HG02642 (cell line): ENCODE measurements around the gene ABL2.

Experiments used
- ATAC-seq: cut with Tn5 transposase; IDR thresholded peaks from one replicate; pipeline ENCODE4 v1.9.1; 2021; ENCODE audit warnings: mild to moderate bottlenecking; ENCODE audit not compliant: unreplicated experiment, poor library complexity

The ABL2 gene

DNA sequence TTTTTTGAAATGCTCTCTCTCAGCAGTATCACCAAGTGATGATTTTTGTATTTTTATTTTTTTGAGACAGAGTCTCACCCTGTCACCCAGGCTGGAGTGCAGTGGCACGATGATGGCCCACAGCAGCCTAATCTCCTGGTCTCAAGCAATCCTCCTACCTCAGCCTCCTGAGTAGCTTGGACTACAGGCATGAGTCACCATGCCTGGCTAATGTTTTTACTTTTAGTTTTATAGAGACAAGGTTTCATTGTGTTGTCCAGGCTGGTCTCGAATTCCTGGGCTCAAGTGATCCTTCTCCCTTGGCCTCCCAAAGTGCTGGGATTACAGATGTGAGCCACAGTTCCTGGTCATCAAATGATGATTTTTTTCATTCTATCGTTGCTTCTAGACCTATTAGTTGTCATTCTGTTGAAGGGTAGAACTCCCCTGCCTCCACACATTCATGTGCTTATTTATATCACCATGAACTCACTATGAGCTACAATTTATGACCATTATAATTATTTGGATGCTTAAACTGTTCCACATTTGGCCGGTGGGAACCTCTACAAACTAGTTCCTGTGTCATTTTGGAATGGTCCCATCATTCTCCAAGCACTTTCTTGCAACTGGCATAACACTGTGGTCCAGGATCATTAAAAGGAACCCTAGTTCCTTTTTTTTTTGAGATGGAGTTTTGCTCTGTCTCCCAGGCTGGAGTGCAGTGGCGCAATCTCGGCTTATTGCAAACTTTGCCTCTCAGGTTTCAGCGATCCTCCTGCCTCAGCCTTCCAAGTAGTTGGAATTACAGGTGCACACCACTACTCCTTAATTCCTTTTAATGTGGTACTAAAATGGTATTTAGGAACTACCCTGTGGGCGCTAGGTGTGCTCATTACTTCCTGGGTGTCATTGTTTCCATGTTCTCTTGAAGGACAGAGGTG lies 167.9 kb downstream of the ABL2 start:
- no peak for ATAC-seq

DNA sequence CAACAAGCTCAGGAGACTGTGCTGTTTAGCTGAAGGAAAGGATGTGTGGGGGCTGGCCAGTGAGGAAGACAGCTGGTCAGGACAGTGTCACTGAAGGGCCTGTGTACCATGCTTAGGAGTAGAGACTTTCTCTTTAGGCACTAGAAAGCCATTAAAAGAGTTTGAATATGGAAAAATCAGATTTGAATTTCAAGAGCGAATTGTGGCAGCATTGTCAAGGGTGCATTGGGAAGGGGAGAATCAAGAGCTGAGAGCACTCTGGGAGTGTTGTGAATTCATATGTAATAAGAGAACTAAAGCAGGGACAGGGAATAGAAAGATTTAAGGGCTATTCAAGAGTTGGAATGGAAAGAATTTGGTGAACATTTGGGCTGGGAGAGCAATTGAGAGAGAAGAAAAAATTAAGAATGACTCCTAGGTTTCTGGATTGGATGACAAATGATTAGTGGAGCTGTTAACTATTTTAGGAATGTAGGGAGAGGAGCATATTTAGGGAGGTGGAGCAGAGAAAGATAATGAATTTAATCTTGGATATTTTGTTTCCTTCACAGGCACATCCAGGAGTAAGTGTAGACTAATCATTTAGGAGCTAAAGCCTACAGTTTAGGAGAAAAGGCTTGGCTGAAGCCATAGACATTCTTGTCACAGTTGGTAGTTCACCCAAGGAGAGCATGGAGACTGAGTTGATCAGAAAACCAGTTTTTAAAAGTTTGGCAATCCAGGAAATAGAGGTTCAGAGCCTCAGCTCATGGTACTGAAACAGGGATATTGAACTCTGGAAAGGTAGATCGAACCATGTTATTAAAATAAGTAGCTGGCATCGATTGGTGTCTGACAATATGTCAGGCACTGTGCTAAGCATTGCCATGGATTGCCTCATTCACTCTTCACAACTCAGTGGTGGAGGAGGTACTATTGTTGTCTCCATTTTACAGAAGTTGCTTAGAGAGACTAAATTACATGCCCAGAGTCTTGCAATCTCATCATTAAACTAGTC lies 170.7 kb downstream of the ABL2 start:
- no peak for ATAC-seq

DNA sequence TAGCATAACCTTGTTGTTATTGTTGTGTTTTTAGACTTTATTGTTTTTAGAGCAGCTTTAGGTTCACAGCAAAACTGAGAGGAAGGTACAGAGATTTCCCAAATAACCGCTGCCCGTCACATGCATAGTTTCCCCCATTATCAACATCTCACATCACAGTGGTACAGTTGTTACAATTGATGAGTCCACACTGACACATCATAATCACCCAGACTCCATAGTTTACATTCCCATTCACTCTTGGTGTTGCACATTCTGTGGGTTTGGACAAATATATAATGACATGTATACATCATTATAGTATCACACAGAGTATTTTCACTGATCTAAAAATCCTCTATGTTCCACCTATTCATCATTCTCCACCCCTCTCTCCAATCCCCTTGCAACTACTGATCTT lies 173.5 kb downstream of the ABL2 start:
- ATAC-seq = no peak

DNA sequence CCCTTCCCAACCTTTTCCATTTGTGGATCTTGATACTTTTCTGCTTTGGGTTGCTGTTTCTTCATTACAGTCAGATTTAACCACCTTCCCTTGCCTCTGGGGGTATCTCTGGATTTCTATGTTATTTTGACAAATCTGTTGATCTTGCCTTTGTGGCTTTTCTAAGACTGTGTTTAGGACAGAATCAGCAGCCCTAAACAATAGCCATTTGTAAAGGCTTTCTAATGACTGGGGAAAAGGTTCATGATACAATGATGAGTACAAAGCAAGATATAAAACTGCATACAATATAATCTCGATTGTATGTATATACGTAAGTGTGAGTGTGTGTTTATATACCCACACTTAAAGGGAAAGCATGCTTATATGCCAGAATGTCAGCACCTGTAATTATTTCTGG lies 176.0 kb downstream of the ABL2 start:
- ATAC-seq = no peak

DNA sequence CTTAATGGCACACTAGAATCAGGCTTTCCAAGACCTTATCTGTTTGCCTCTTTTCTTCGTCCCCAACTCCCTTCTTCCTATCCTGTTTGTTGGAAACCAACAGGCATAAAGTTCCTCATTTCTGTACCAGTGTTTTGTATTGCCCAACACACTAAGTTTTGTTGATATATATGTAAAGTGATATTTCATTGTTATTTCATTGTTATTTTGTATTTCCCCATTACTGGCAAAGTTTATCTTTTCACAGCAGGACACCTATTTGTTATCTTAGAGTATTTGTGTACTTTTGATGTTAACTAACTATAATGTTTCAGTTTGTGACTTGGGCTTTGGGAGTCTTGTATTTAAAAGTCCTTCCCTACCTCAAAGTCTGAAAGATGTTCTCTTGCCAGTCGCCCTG lies 176.7 kb downstream of the ABL2 start:
- ATAC-seq = no peak
